Activated T-helper 1 cell treated with anti-CD3 and anti-CD28 coated beads, Interleukin-2, amount 50 U/mL, for 16 hours (primary cell): Measurements from ENCODE around the gene RSPH9.

Experiments
- DNase-seq, 2 donors: peaks; one replicate each; pipeline ENCODE4 v3.0.0-alpha.2; 2020; ENCODE audit warnings: low read depth in 1 of 2, low spot score in 1 of 2

The RSPH9 gene

DNA sequence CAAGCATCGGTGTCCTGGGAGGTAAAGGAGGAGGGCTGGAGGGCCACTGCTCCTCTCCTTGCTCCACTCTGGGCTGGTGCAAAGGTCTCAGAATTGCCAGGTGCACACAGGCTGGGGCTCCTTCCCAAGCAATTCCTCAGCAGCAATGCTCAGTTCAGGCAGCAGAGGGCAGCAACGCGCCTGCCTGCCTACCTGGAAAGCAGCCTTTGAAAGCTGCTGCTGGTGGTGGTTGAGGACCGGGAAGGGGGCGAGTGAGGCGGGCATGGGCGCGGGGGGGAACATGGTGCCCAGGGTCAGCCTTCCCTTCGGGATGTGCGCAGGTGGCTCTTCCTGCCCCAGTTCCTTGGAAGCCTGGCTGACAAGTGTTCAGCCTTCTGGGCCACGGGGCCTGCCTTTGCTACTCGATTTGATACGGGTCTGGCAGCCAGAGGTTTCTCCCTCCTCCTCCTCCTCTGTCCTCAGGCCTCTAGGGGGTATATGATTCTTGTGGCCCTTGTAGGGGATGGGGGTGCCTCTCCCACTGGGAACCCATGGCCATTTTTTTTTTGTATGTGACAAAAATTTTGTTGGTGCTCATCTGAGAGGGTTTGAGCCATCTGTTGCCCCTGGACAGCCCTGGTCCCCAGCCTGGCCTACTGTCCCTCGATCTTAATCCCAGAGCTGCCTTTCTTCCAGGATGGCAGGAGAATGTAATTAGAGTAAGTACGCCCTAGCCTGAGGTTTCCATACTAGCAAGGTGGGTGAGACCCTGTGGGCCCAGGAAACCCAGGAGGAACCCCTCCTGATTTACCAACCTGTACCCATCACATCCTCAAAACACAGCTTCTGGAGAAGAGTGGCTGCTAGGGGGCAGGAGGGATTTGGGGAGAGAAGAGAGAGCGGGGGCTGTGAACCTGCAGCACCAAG, 22.7 kb downstream of the RSPH9 start:
- peak; percentile 49 to 75 for DNase-seq

- peak in 1 of 2 donors; percentile 15 for DNase-seq
These were observed 23.6 kb downstream of the RSPH9 start for GRCh38 chr6:43668151-43669028.

DNA sequence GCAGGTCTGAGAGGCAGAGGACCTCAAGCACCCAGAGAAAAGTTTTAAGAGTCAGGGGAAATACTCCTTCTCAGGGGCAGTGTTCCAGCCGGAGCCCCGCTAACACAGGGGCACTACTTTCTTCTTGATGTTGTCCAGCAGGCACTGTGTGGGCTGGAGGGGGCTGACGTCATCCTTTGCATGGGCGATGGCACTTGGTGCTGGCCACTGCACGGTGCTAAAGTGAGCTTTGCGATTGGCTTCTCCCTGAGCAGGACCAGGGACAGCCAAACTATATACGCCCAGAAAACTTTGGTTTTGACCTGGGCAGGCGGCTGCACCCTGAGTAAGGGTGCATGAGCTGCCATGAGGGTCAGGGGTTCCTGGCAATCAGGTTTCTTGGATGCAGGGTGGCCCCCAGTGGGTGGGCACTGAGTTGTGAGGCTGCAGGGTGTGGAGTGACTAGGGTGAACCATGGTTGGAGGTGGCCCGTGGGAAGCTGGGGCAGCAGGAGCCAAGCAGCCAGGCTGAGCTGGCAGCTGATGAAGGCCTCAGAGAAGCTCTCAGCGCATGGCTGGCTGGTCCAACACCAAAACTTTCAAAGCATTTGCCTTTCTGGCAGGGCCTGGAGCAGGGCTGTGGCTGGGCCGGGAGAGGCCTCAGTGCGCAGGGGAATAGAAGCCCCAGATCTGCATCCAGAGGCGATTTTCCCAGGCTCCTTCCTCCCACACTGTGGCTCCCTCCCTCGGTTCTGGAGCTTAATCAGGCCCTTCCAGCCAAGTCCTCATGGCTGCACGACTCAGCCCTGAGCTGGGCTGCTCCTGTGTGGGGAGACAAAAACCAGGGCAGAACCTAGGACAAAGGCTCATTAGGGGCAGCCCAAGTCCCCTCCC, 24.4 kb downstream of the RSPH9 start:
- no peak for DNase-seq

DNA sequence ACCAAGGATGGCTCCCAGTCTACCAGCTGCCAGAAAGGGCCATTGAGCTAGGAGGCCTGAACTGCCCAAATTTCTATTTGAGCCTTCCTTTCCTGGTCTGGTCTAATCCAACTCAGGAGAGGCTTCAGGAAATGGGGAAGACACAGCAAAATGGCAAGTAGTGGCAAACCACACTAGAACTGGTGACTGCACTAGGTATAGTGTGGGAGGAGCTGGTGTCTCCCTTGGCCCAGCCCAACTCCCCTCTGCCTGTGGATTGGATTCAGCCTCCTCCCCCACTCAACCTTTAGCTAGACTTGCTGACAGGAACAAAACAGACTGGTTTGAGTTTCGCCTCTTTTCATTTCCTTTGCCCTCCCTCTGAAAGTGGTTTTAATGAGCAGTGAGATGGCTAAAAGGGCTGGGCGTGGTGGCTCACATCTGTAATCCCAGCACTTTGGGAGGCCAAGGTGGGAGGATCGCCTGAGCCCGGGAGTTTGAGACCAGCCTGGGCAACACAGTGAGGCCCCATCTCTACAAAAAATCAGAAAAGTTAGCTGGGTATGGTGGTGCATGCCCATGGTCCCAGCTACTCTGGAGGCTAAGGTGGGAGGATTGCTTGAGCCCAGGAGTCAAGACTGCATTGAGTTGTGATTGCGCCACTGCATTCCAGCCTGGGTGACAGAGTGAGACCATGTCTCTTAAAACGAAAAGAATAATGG, 25.2 kb downstream of the RSPH9 start:
- DNase-seq, result no peak

DNA sequence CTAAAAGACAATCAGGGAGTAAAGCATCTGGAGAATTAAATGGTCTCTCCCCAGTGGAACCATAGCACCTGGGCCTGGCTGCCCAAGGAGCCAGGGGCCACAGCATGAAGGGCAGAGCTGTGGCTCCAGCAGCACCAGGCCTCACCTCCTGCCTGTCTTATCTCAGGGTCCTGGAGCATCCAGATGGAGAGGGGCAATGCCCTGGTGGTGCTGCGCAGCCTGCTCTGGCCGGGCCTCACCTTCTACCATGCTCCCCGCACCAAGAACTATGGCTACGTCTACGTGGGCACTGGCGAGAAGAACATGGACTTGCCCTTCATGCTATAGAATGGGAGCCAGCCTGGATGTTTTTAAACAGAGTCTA, 25.8 kb downstream of the RSPH9 start:
- DNase-seq, result no peak

DNA sequence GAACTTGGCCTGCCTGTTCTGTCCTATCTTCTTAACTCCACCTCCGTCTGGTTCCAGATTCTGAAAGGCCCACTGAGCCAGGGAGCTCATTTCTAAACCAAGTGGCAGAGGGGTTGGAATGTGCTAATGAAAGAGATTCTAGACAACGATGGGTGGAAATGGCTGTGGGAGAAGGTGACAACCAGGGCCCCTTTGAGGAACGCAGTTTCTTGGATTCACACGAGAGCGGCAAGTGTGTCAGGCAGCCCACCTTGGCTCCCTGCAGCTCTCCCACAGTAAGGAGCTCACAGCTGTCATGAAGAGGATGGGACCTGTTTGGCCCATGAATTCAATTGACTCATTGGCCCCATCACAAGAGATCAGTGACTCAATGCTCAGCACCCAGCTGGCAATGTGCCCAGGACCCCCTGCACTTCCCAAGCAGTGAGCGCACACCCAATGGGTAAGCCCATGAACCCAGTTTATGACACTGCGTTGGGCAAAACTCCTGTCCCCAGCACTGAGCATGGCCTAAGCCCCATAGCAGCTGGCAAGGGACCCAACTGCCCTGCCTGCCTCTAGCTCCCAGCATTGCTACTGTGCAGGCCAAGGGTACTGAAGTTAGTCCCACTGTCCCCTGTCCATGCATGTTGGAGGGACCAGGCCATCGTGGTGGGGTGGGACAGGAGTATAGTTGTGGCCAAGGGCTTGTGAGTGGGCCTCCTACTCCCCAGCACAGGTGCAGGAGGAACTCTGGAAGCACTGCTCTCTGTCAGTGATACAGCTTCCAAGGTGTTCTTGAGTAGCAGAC, 26.4 kb downstream of the RSPH9 start:
- DNase-seq, result no peak

DNA sequence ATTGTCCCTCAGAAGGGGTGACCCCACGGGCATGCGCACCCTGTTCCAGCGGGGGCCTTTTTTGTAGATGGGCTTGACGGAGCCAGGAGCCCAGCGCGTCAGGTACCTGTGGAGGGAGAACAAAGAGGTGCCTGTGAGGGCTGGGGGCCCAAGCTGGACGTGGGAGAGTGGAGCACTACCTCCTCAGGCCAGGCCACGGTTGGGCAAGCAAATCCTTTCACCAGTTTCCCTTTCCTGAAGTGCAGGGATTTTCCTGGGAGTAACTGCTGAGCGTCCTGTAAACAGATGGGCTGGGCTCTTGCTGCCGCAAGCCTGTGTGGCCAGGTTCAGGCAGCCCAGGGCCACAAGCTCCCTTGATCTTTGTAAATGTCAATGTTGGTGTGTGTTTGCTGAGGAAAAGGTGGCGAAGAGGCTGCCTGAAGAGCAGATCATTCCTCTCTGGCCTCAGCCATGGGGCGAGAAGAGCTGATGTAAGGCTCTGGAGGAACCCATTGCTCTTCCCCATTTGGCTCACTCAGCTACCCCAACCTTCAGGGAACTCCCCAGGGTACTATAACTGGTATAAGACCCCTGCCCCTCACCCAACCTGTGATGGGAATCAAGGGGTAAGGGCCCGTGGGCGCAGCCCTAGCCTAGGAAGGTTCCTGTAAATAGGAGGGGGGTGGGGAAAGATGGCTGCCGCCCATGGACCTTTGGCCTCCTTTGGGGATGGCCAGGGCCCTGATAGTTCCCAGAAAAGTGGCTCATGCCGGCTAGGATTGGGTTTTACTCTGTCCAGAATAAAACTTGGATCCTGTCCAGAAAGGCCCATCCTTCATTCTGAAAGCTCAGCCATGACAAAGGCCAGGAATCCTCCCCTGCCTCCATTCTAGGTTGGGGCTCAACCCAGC, 27.2 kb downstream of the RSPH9 start:
- DNase-seq, result no peak

- DNase-seq, result no peak
These were observed 28.7 kb downstream of the RSPH9 start for GRCh38 chr6:43673444-43674084.

DNA sequence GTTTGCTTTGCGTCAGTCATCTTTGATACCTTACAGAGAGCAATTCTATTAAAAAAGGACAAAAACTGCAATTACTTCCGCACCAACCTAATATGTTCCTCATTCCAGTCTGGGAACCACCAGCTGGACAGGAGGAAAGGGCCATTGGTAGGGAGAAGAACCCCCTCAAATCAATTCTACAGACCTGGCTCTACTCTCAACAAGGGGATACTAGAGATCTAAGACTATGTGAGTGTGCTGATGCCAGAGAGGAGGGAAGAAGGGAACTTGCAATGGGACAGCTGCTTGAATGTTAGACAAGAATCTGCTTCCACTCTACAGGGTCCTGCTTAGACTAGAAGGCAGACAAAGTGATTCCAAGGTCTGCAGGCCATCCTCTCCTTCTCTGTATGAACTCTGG, 29.5 kb downstream of the RSPH9 start:
- DNase-seq, result no peak

GRCh38 chr6:43674921-43675320, 30.1 kb downstream of the RSPH9 start:
- DNase-seq, result no peak

DNA sequence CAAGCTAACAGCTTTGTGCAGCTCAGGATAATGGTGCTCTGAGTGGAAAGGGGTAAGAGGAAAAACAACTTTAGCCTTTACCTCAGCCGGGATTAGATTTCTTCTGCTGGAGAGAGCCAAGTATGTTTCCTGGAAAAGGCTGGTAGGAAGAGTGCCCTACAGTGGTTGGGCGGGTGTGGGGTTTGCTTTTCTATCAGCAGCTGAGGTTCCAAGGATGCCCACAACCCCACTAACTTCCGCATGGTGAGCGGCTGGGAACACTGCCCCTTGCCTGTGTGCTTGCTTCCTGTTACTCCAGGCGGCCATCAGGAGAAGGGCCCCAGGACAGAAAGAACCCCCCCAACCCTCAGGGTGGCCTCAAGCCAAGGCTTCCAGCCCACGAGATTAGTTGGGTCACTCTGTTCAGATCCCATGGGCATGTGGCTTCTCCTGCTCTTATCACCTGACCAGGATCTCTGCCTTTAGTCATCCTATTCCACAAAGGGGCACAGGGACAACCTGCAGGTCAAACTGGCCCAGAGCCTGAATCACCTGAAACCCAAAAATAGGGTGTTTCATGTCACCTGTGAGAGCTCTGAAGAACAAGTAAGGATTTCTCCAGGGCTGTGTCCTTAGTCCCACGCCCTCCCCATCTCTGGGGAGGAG, 32.2 kb downstream of the RSPH9 start:
- DNase-seq, result no peak

DNA sequence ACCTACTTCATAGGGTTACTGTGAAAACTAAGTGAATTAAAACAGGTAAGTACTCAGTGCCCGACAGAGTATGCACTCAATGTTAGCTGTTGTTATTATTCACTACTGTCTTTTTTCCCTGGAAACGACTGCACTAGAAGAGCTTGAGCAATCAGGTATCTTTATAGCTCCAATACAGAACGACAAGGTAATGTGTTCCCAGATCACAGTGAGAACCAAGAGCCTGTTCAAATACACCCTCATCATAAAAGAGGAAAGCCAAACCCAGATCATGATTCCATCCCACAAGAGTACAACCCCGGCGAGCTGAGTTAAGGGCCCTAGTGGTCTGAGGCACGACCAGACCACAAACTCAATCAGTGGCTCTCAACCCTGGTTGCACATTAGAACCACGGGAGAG, 32.9 kb downstream of the RSPH9 start:
- DNase-seq, result no peak

GRCh38 chr6:43678341-43678740, 33.5 kb downstream of the RSPH9 start:
- DNase-seq, result no peak

DNA sequence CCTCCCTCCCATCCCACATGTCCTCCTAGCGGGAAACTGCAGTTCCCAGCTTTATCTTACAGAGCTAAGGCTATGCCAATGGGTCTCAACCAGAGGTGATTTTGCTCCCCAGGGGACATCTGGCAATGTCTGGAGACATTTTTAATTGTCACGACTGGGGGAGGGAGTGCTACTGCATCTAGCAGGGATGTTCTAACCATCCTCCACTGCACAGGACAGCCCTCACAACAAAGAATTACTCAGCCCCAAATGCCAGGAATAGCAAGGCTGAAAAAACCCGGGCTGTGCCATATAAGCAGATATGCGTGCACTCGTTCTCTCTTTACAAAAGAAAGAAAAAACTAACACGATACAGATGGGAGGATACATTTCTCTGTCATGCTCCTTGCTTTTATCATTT, 34.2 kb downstream of the RSPH9 start:
- no peak for DNase-seq

DNA sequence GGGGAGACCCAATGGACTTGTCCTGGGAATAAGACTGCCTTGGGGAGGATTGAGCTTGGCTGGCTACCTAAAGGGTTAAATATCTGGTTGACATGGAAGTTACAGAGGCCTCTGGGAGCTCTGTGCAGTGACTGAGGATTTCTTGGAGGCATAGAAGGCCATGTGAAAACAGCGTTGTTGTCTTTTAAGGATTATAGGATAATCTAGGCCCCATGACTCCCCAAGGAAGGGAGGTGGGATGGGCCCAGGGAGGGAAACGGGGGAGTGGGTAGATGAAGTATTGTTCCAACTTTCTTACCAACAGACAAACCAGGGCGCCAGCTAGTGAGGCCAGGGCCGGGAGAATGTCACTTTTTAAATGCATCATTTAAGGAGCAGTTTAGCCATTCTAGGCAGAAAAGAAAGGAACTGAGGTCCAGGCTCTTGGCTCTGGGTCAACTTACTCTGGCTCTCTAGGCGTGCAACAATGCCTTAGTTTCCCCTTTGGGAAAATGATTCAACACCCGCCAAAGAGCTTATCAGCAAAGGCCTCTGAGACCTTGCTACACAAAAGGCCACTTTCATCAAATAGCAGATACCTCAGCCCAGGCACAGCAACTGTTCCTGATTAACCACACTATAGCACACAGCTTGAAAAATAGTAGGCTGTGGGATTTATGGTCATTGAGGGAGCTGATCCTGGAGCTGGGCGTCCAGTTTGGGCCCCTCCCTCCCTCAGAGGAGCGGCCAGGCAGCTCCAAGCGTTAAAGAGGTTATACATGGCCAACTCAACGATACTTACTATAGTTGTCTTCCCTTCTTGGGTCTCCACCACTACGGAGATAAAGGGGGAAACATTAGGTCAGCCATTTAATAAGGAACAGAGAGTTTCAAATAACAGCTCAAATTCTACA, 35.7 kb downstream of the RSPH9 start:
- no peak for DNase-seq

GRCh38 chr6:43681303-43681702, 36.5 kb downstream of the RSPH9 start:
- no peak for DNase-seq
